CD14-positive monocyte (primary cell): ENCODE results near the gene LYPLAL1. TPM values are rescaled to one million over a fixed set of nuclear protein-coding genes. Genes with fewer than 3 reads are reported as not detected.

ENCODE experiments used
- DNase-seq, 3 donors: peaks; one replicate each; pipeline ENCODE4 v3.0.0-alpha.2; 2011 to 2022
- H2AFZ ChIP-seq: 2 replicates; pipeline ENCODE4 v1.6.0; 2012; ENCODE audit warnings: mild to moderate bottlenecking, low read depth, low read length, inconsistent platforms; ENCODE audit not compliant: insufficient read depth, poor library complexity, severe bottlenecking
- H3K27ac ChIP-seq, 2 donors: 1 replicate in 1 of 2; 2 replicates in 1 of 2; pipeline ENCODE4 v1.5.1; 2012 to 2013; ENCODE audit warnings: low read length in 2 of 2, control low read depth in 1 of 2, inconsistent platforms in 1 of 2, low read depth in 1 of 2, mild to moderate bottlenecking in 1 of 2
- H3K27me3 ChIP-seq, 2 donors: one replicate each; pipeline versions ENCODE4 v1.6.0 to v1.6.1; 2011 to 2013; ENCODE audit warnings: low read length in 2 of 2; ENCODE audit not compliant: control insufficient read depth in 2 of 2, insufficient read depth in 2 of 2
- H3K36me3 ChIP-seq, 2 donors: replicated peaks in 1 of 2; 1 replicate in 1 of 2; 2 replicates in 1 of 2; pipeline versions ENCODE4 v1.5.1 to v1.6.1; 2012 to 2013; ENCODE audit warnings: low read length in 2 of 2, control low read depth in 1 of 2, inconsistent platforms in 1 of 2, mild to moderate bottlenecking in 1 of 2; ENCODE audit not compliant: insufficient read depth in 2 of 2, control insufficient read depth in 1 of 2
- H3K4me1 ChIP-seq, 2 donors: 1 replicate in 1 of 2; 2 replicates in 1 of 2; pipeline versions ENCODE4 v1.5.1 to v1.6.1; 2012 to 2013; ENCODE audit warnings: low read length in 2 of 2, control low read depth in 1 of 2, inconsistent platforms in 1 of 2, mild to moderate bottlenecking in 1 of 2, moderate library complexity in 1 of 2; ENCODE audit not compliant: insufficient read depth in 2 of 2, control insufficient read depth in 1 of 2
- H3K4me2 ChIP-seq: replicated peaks from 2 replicates; pipeline ENCODE3; 2012; ENCODE audit warnings: low read length, moderate library complexity, mild to moderate bottlenecking; ENCODE audit not compliant: poor library complexity, severe bottlenecking; ENCODE audit errors: extremely low read depth
- H3K4me3 ChIP-seq, 3 experiments: fragments of 200-600 bp in 1 of 3; sonication (generic) in 1 of 3; replicated peaks in 1 of 3; 1 replicate in 2 of 3; 2 replicates in 1 of 3; pipeline ENCODE4 v1.5.1; 2011 to 2013; ENCODE audit warnings: low read length in 3 of 3, mild to moderate bottlenecking in 3 of 3, control low read depth in 2 of 3, low read depth in 2 of 3, inconsistent platforms in 1 of 3, moderate library complexity in 1 of 3
- H3K79me2 ChIP-seq: 2 replicates; pipeline ENCODE4 v1.6.0; 2012; ENCODE audit warnings: mild to moderate bottlenecking, control low read depth, inconsistent platforms, low read length, moderate library complexity; ENCODE audit not compliant: insufficient read depth
- H3K9ac ChIP-seq: 2 replicates; pipeline ENCODE4 v1.6.0; 2017; ENCODE audit warnings: low read length, mild to moderate bottlenecking; ENCODE audit not compliant: insufficient read depth, poor library complexity, severe bottlenecking
- H3K9me3 ChIP-seq, 2 donors: replicated peaks in 1 of 2; 1 replicate in 1 of 2; 2 replicates in 1 of 2; pipeline versions ENCODE4 v1.5.1 to v1.6.1; 2012 to 2013; ENCODE audit warnings: low read length in 2 of 2, control low read depth in 1 of 2; ENCODE audit not compliant: control insufficient read depth in 1 of 2, insufficient read depth in 1 of 2
- H4K20me1 ChIP-seq: 2 replicates; pipeline ENCODE4 v1.6.0; 2012; ENCODE audit warnings: mild to moderate bottlenecking, low read length, control low read depth, moderate library complexity; ENCODE audit not compliant: insufficient read depth
- H3K27ac Mint-ChIP-seq, 7 donors: one replicate each; pipeline ENCODE4 v1.8.0; 2020; ENCODE audit warnings: mild to moderate bottlenecking in 7 of 7, mixed read lengths in 7 of 7, moderate library complexity in 6 of 7, inconsistent platforms in 2 of 7
- H3K27me3 Mint-ChIP-seq, 3 donors: one replicate each; pipeline ENCODE4 v1.8.0; 2021 to 2022; ENCODE audit warnings: low read depth in 3 of 3, mild to moderate bottlenecking in 3 of 3, mixed read lengths in 3 of 3, moderate library complexity in 3 of 3, inconsistent platforms in 1 of 3
- H3K36me3 Mint-ChIP-seq, 2 donors: one replicate each; pipeline ENCODE4 v1.8.0; 2020; ENCODE audit warnings: mixed read lengths in 2 of 2, inconsistent platforms in 1 of 2, mild to moderate bottlenecking in 1 of 2
- H3K4me1 Mint-ChIP-seq: one replicate; pipeline ENCODE4 v1.8.0; 2020; ENCODE audit warnings: mild to moderate bottlenecking, mixed read lengths
- H3K4me3 Mint-ChIP-seq, 2 donors: one replicate each; pipeline ENCODE4 v1.8.0; 2020; ENCODE audit warnings: mild to moderate bottlenecking in 2 of 2, mixed read lengths in 2 of 2, moderate library complexity in 1 of 2
- H3K9me3 Mint-ChIP-seq, 7 donors: one replicate each; pipeline ENCODE4 v1.8.0; 2020 to 2022; ENCODE audit warnings: mixed read lengths in 7 of 7, mild to moderate bottlenecking in 6 of 7, moderate library complexity in 6 of 7, inconsistent platforms in 2 of 7
- CTCF ChIP-seq: fragments of 200-600 bp; IDR thresholded peaks from one replicate; pipeline ENCODE4 v1.8.0; 2022; ENCODE audit warnings: antibody characterized with exemption, mild to moderate bottlenecking
- WGBS: methylation state at CpG from one replicate; pipeline ENCODE4 v1.1.5; 2013; ENCODE audit warnings: missing lambda C conversion rate; ENCODE audit not compliant: insufficient coverage; 5-methylcytosine and 5-hydroxymethylcytosine counted together
- intact Hi-C, 2 donors: fragments of 100-400 bp; cut with micrococcal nuclease; formaldehyde crosslinking; loops; one replicate each; pipeline versions ENCODE4 v1.15.0 to v1.15.1; 2023
- polyA plus RNA-seq, 3 donors: library from polyadenylated mRNA; depleted of rRNA in 1 of 3; unstranded in 2 of 3; stranded (reverse) in 1 of 3; fragments of 300-500 nt in 2 of 3; fragments of >200 nt in 1 of 3; fragmentation: Illumina TruSeq in 2 of 3; gene quantifications; 1 replicate in 2 of 3; 2 replicates in 1 of 3; pipeline ENCODE4 v1.2.3, GENCODE V29; 2012 to 2021

The LYPLAL1 gene
- polyA plus RNA-seq, 3 donors, result 10.2 to 55.9 (median 36.1) TPM

- Histone ChIP-seq H2AFZ (no peak overlapping the region), H4K20me1 (no peaks in the 10 kb centered on the region), H3K36me3 (no peaks in the 10 kb centered on the region), H3K4me1 (no peaks in the 10 kb centered on the region), H3K4me3 (no peak overlapping the region), H3K27me3 (no peaks in the 10 kb centered on the region), H3K79me2 (no peaks in the 10 kb centered on the region), H3K9me3 (peaks cover 0 to 5% of the 10 kb centered on the region in 2 donors), H3K4me2 (no peak overlapping the region), H3K27ac (no peak overlapping the region), H3K9ac (no peak overlapping the region)
- H3K9me3 Mint-ChIP-seq, result peaks cover 8 to 21% (median 10%) of the 10 kb centered on the region in 7 donors
- WGBS, result 100% methylated on average over 1 of the region's 2 CpGs
- intact Hi-C loops, result no loop called here
- peaks cover 0 to 1% (median 0%) of the 10 kb centered on the region in 3 donors for H3K27me3 Mint-ChIP-seq
- H3K36me3 Mint-ChIP-seq, result no peaks in the 10 kb centered on the region
- no peaks in the 10 kb centered on the region for H3K4me1 Mint-ChIP-seq
- no peak overlapping the region for H3K27ac Mint-ChIP-seq
- no peak for TF ChIP-seq CTCF
- no peak overlapping the region for H3K4me3 Mint-ChIP-seq
- no peak for DNase-seq
Observed at GRCh38 chr1:219257751-219258150, 84.1 kb downstream of the LYPLAL1 start.

- intact Hi-C loops, result no loop called here
- WGBS, result no CpG with 5 or more reads among the region's 2 CpGs
- Histone ChIP-seq H3K4me2 (no peak overlapping the region), H3K9ac (no peak overlapping the region), H4K20me1 (no peaks in the 10 kb centered on the region), H3K9me3 (peaks cover 0 to 11% of the 10 kb centered on the region in 2 donors), H3K27me3 (no peaks in the 10 kb centered on the region), H3K27ac (no peak overlapping the region), H2AFZ (no peak overlapping the region), H3K4me3 (no peak overlapping the region), H3K4me1 (no peaks in the 10 kb centered on the region), H3K79me2 (no peaks in the 10 kb centered on the region), H3K36me3 (no peaks in the 10 kb centered on the region)
- Mint-ChIP-seq H3K27me3 (peaks cover 0 to 2% (median 1%) of the 10 kb centered on the region in 3 donors), H3K27ac (no peak overlapping the region), H3K36me3 (no peaks in the 10 kb centered on the region), H3K9me3 (peaks cover 9 to 17% (median 10%) of the 10 kb centered on the region in 7 donors), H3K4me3 (no peak overlapping the region), H3K4me1 (no peaks in the 10 kb centered on the region)
- DNase-seq, result no peak
- no peak for TF ChIP-seq CTCF
Observed at GRCh38 chr1:219261454-219261853, 87.8 kb downstream of the LYPLAL1 start.
